Measurements from ENCODE around the gene FGFR4.

The FGFR4 gene

DNA sequence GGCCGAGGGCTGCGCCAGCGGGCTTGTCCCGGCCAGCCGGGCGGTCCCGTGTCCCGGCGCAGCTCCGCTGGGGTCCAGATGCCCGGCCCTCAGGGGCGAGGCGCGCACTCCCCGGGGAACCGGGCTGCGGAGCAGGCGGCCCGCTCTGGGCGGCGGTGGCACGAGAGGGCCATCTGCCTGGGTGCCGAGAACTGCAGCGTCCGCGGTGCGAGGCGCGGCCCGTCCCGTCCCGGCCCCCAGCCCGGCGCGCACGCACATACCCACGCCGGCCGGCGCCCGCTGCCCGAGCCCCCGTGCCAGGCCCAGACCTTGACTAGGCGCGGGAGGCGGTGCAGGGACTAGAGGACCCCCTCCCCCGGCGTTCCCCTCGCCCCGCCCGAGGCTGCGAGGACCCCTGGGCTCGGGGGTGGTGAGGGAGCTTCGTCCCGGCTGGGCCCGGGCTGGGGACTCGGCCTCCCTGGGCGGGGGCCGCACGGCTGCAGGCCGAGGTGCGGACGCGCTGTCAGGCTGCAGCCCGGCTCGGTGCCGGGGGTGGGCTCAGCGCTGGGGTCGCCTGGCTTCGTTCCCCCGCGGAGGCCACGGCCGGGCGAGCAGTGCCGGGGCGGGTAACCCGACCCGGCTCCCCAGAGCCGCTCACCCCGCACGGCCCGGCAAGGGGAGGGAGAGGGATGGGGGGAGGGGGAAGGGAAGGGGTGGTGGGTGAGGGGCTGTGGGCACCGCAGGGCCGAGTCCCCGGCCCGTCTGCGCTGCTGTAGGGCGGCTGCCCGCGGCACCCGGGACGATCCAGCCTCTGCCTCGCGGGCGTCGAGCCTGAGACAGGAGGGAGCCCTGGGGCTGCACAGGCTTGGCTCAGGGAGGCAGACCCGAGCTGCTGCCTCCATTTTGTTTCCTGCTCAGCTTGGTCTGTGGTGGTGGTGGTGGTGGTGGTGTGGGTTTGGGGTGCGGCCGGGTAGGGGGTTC, 45.7 kb downstream of the FGFR4 start:
- DNase-seq (ENCODE audit: low read depth in 2 of 2) = no peak

DNA sequence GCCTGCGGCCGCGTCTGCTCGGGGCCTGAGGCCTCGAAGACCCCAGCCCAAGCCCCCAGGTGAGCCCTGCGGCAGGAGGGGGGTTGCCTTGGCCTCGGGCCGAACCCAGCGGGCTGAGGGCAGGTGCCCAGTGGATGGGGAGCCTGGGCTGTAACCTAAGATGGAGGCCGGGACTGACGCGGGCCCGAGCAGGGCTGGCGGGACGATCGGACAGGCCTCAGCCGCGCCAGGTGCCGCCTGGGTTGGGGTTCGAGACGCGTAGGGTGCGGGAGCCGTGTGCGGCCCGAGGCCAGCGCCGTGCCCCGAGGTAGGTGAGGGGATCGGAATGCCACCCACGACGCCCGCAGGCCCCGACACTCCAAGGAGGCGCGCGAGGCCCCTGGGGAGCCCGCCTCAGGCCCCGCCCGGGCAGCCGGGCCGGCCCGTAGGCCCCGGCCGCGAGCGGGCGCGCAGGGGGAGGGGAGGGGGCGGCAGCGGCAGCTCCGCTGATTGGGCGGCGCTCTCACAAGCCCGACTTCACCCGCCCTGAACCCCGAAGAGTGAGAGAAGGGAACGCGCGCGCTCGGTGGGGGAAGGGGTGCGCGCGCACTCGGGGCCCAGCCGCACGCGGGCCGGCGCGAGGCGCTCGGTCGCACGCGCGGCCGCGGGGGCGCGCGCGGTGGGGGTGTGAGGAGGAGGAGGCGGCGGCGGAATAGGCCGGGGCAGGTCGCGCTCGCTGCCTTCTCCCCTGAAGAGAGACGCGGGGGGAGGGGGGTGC, 46.6 kb downstream of the FGFR4 start, which contains the start of gene NSD1:
NSD1 (plus strand) TSS at position 678 of the 757 bp plus-strand sequence. CDS start 1,331 bp downstream, outside the sequence.
- DNase-seq (ENCODE audit: low read depth in 2 of 2) = peak; percentile 81 to 88

DNA sequence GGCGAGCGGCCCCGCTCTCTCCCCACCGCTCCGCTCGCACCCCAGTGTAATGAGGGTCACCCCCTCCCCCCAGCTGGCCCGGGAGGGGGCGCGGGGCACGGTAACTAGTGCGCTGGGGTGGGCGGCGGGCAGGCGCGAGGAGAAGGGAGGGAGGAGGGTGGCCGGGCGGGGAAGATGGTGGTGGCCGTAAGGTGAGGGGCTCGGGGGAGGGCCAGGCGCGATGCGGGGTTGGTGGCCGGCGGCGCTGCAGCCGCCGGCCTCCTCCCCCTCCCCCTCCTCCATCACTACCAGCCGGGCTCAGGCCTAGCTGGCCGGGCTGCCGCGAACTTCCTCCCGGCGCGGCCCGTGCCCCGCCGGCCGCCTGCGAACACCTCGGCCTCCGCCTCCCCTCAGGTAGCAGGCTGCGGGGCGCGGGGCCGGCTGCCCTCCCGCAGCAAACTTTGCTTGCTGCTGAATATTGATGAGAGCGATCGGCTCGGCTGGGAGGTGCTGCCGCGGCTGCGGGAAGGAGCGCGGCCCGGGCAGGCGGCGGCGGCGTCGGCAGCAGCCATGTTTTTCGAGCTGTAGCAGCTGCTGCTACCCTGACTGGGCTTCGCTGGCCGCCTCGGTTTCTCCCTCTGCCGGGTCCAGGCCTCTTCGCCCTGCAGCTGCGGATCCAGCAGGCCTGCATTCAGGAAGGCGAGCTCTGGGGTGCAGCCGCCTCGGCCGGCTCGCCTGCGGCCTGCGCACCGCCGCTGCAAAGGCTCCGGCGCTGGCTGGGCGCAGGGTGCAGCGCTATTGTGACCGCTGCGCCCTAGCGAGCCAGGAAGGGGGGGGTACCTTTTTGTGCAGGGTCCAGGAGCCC, 47.4 kb downstream of the FGFR4 start:
- DNase-seq (ENCODE audit: low read depth in 2 of 2) = peak in 1 of 2 donors; percentile 16

DNA sequence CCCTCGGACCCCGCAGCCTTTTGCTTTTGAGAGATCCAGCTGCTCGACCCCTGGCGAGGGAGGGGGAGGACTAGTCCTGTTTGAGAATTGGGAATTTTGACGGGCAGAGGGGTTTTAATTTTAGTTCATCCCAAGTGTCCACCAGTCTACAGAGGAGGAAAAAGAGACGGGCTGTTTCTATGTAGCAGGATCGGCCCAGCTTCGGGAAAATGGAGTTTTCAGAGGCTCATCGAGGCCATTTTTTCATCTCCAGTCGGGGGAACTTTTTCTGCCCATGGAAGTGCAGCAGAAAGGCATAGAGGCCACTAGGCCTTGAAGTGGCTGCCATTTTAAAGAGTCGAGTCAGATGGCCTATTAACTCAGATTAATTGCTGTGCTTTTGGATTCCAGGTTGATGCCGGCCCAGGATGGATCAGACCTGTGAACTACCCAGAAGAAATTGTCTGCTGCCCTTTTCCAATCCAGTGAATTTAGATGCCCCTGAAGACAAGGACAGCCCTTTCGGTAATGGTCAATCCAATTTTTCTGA, 48.0 kb downstream of the FGFR4 start:
- DNase-seq (ENCODE audit: low read depth in 2 of 2) = no peak

DNA sequence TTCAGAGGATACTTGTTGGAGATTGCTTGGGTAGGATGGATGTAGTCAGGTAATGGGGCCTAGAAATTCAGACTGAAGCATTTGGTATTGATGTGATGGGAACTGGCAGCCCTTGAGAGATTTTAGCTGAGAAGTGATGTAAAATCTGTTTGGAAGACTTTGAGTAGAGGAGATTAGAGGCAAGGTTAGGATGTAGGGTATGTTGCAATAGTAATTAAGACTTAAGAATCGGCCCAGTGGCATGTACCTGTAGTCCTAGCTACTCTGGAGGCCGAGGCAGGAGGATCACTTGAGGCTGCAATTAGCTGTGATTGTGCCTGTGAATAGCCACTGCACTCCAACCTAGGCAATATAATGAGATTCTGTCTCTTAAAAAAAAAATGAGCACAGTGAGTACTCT, 53.6 kb downstream of the FGFR4 start:
- no peak for DNase-seq (ENCODE audit: low read depth in 2 of 2)

DNA sequence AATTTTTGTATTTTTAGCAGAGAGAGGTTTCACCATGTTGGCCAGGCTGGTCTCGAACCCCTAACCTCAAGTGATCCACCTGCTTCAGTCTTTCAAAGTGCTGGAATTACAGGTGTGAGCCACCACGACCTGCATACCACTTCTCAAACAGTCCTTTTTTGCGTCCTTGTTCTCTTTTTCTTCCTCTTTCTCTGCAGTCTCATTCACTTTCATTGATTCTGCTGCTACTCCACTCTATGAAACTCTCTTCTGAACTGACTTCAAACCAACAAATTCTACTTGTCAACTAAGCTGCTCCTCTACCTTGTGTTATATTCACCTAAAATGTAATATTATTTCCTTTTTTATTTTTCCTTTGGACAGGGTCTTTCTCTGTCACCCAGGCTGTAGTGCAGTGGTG, 54.8 kb downstream of the FGFR4 start:
- no peak for DNase-seq (ENCODE audit: low read depth in 2 of 2)

DNA sequence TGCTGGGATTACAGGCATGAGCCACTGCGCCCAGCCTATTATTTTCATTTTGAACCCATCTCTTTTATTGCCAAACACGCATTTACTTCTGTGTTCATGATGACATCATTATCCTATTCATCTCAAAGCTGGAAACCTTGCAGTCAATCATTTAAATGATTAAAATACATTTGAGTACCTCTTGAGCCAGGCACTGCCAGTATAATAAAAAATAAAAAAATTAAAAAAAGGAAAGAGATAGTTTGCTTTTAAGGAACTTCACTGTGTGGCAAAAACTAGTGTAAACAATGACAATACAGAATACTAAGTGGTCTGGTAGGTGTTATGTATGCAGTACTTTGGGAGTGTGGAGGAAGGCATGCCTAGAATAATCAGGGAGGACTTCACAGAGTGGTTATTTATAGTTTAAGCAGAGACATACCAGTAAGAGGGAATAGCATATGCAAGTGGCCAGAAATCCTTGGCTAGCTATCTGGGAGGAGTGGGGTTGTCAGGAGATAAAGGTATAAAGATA, 55.4 kb downstream of the FGFR4 start:
- no peak for DNase-seq (ENCODE audit: low read depth in 2 of 2)

DNA sequence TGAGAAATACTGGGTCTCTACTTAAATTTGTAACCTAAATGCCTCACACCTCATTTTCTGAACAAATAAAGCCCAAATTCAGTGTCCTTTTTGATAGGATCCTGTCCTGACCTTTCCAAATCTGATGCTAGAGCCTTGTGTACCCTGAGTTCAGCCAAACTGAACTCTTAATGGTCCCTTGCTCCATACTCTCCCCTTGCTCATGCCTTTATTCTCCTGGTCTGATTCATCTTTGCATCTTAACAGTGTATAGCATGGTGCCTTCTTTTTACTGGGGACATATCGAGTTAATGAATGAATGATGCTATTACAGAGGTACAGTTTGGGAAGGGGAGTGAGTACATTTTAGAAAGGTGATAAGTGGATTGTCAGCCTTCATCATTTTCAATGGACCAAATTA, 56.1 kb downstream of the FGFR4 start:
- DNase-seq (ENCODE audit: low read depth in 2 of 2) = no peak

DNA sequence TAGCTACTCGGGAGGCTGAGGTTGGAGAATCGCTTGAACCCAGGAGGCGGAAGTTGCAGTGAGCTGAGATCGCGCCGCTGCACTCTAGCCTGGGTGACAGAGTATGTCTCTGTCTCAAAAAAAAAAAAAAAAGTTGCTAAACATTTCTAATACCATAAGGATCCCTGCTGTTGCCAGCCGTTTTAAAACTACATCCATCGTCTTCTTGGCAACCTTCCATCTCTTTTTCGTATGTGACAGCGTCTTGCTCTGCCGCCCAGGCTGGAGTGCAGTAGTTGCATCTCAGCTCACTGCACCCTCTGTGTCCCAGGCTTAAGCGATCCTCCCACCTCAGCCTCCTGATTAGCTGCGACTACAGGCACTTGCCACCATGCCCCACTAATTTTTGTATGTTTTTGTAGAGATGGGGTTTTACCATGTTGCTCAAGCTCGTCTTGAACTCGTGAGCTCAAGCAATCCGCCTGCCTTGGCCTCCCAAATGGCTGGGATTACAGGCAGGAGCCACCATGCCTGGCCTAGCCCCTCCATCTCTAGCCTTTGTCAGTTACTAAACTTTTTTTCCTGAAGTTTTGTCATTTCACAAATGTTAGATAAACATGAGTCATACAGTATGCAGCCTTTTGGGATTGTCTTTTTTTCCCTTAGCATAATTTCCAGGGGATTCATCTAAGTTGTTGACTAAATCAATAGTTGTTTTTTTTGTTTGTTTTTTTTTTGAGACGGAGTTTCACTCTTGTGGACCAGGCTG, 60.4 kb downstream of the FGFR4 start:
- DNase-seq (ENCODE audit: low read depth in 2 of 2) = no peak
